ENCODE data around the gene AUTS2.

Gene AUTS2

GRCh38 chr7:69625238-69625637 is 27.0 kb downstream of the AUTS2 start:
- DNase-seq, result no peak
- H3K27ac ChIP-seq, result no peak overlapping the region
- H3K36me3 ChIP-seq, result no peaks in the 10 kb centered on the region
- H3K27me3 ChIP-seq (ENCODE audit: insufficient read depth, low read depth, severe bottlenecking), result no peaks in the 10 kb centered on the region
- H3K9me3 ChIP-seq (ENCODE audit: severe bottlenecking), result no peaks in the 10 kb centered on the region
- no peak overlapping the region for H3K4me3 ChIP-seq (ENCODE audit: low read depth, low read length)
- no peak for TF ChIP-seq CTCF (IDR thresholded peaks at IDR 0.05; ENCODE audit: low read depth, low read length)

- Histone ChIP-seq H3K36me3 (no peaks in the 10 kb centered on the region), H3K27ac (no peak overlapping the region), H3K4me3 (ENCODE audit: low read depth, low read length) (no peak overlapping the region), H3K9me3 (ENCODE audit: severe bottlenecking) (no peaks in the 10 kb centered on the region), H3K27me3 (ENCODE audit: insufficient read depth, low read depth, severe bottlenecking) (no peaks in the 10 kb centered on the region)
- TF ChIP-seq CTCF (IDR thresholded peaks at IDR 0.05; ENCODE audit: low read depth, low read length), result no peak
- no peak for DNase-seq
Observed at GRCh38 chr7:69625798-69626197, 27.5 kb downstream of the AUTS2 start.

- Histone ChIP-seq H3K4me3 (ENCODE audit: low read depth, low read length) (no peak overlapping the region), H3K27me3 (ENCODE audit: insufficient read depth, low read depth, severe bottlenecking) (no peaks in the 10 kb centered on the region)
- DNase-seq, result no peak
Observed at GRCh38 chr7:69630292-69630691, 32.0 kb downstream of the AUTS2 start.

GRCh38 chr7:69631131-69631530 is 32.9 kb downstream of the AUTS2 start:
- no peak for TF ChIP-seq CTCF (IDR thresholded peaks at IDR 0.05; ENCODE audit: low read depth, low read length)
- Histone ChIP-seq H3K27me3 (ENCODE audit: insufficient read depth, low read depth, severe bottlenecking) (no peaks in the 10 kb centered on the region), H3K4me3 (ENCODE audit: low read depth, low read length) (no peak overlapping the region), H3K27ac (no peak overlapping the region), H3K36me3 (no peaks in the 10 kb centered on the region), H3K9me3 (ENCODE audit: severe bottlenecking) (no peaks in the 10 kb centered on the region)
- no peak for DNase-seq

More at GRCh38 chr7:69630292-69630691, 32.0 kb downstream of the AUTS2 start:
- H3K9me3 ChIP-seq (ENCODE audit: severe bottlenecking), result no peaks in the 10 kb centered on the region
- H3K36me3 ChIP-seq, result no peaks in the 10 kb centered on the region
- no peak for TF ChIP-seq CTCF (IDR thresholded peaks at IDR 0.05; ENCODE audit: low read depth, low read length)
- H3K27ac ChIP-seq, result no peak overlapping the region

DNA sequence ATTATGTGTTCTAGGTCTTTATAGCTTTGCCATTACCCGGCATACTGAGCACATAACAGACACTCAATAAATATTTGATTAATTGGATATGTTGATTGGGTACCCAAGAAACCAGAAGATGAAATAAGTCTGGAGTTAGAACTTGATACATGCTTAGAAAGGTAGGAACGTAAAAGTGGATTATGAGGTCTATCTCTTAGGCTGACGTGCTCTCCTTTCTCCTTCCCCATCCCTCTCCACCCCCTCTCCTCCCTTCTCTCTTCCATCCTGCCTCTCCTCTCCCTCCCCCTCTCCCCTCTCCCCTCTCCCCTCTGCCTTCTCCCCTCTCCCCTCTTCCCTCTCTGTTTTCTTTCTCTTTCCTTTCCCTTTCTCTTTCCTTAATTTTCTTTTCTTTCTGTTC is 34.0 kb downstream of the AUTS2 start:
- Histone ChIP-seq H3K36me3 (no peaks in the 10 kb centered on the region), H3K4me3 (ENCODE audit: low read depth, low read length) (no peak overlapping the region), H3K27ac (no peak overlapping the region), H3K27me3 (ENCODE audit: insufficient read depth, low read depth, severe bottlenecking) (no peaks in the 10 kb centered on the region), H3K9me3 (ENCODE audit: severe bottlenecking) (no peaks in the 10 kb centered on the region)
- no peak for DNase-seq
- TF ChIP-seq CTCF (IDR thresholded peaks at IDR 0.05; ENCODE audit: low read depth, low read length), result no peak

GRCh38 chr7:69633122-69633831 is 35.0 kb downstream of the AUTS2 start:
- Histone ChIP-seq H3K27me3 (ENCODE audit: insufficient read depth, low read depth, severe bottlenecking) (no peaks in the 10 kb centered on the region), H3K36me3 (no peaks in the 10 kb centered on the region), H3K4me3 (ENCODE audit: low read depth, low read length) (no peak overlapping the region), H3K27ac (no peak overlapping the region), H3K9me3 (ENCODE audit: severe bottlenecking) (no peaks in the 10 kb centered on the region)
- no peak for DNase-seq
- no peak for TF ChIP-seq CTCF (IDR thresholded peaks at IDR 0.05; ENCODE audit: low read depth, low read length)
